A549 (cell line): ENCODE measurements around the gene SHANK2. TPM values are rescaled to one million over a fixed set of nuclear protein-coding genes. Genes with fewer than 3 reads are reported as not detected.

ENCODE experiments used
- ATAC-seq, 2 experiments: fragments of 200-7000 bp in 1 of 2; fragments of >200 bp in 1 of 2; cut with Nextera tagmentation in 1 of 2; cut with Tn5 transposase in 1 of 2; 3 replicates each; pipeline versions ENCODE4 v1.8.0 to v1.9.1; 2018 to 2020; ENCODE audit warnings: mild to moderate bottlenecking in 1 of 2, moderate library complexity in 1 of 2
- CTCF ChIA-PET: fragments of 300-600 bp; sonication (Branson Sonifier 250); formaldehyde crosslinking; extraction: SDS; loops from one replicate; lab custom pipeline; 2021; ENCODE audit warnings: antibody characterized with exemption, inconsistent platforms; lab: Yijun Ruan, JAX
- POLR2A ChIA-PET: fragments of 350-600 bp; formaldehyde crosslinking; extraction: SDS; loops from one replicate; lab custom pipeline; 2021; ENCODE audit warnings: antibody characterized with exemption, inconsistent platforms; lab: Yijun Ruan, JAX
- DNase-seq, 2 experiments: peaks; one replicate each; pipeline versions ENCODE4 v3.0.0 to v3.0.0-alpha.2; 2011 to 2016; ENCODE audit warnings: low read depth in 1 of 2, low spot score in 1 of 2
- FAIRE-seq: peaks from 2 replicates; lab custom pipeline; 2011; peaks lifted over from hg19 to GRCh38; lab: Jason Lieb, UNC
- H3K27ac ChIP-seq, 2 experiments: fragments of >200 bp; sonication (Bioruptor Twin); formaldehyde crosslinking; 3 replicates each; pipeline ENCODE4 v1.5.1; 2016 to 2017
- H3K4me1 ChIP-seq: fragments of >200 bp; sonication (Bioruptor Twin); formaldehyde crosslinking; 3 replicates; pipeline ENCODE4 v1.6.1; 2016
- H3K4me2 ChIP-seq: fragments of >200 bp; sonication (Bioruptor Twin); formaldehyde crosslinking; 3 replicates; pipeline ENCODE4 v1.6.1; 2016
- H3K4me3 ChIP-seq: fragments of >200 bp; sonication (Bioruptor Twin); formaldehyde crosslinking; 3 replicates; pipeline ENCODE4 v1.5.1; 2016
- H3K9me3 ChIP-seq: fragments of >200 bp; sonication (Bioruptor Twin); formaldehyde crosslinking; 3 replicates; pipeline ENCODE4 v1.6.1; 2016
- BHLHE40 ChIP-seq: IDR thresholded peaks from 2 replicates; pipeline ENCODE4 v1.6.1; 2012; ENCODE audit warnings: low read depth, low read length, inconsistent platforms
- CBX2 ChIP-seq: fragments of 200-600 bp; sonication (generic); IDR thresholded peaks from 2 replicates; pipeline ENCODE4 v1.6.1; 2016; ENCODE audit warnings: low read depth, mild to moderate bottlenecking, borderline replicate concordance
- ESRRA ChIP-seq: fragments of 150-350 bp; IDR thresholded peaks from 2 replicates; pipeline ENCODE4 v1.6.1; 2014; ENCODE audit warnings: mild to moderate bottlenecking, low read length, borderline replicate concordance
- FOSB ChIP-seq: fragments of 250-450 bp; sonication (Bioruptor Pico); IDR thresholded peaks from 2 replicates; pipeline ENCODE4 v1.5.0; 2020; ENCODE audit warnings: mild to moderate bottlenecking, moderate library complexity
- FOSL2 ChIP-seq, 2 experiments: fragments of 450-650 bp in 1 of 2; fragments of >200 bp in 1 of 2; sonication (Bioruptor Twin) in 1 of 2; formaldehyde crosslinking; IDR thresholded peaks; 2 replicates each; pipeline versions ENCODE4 v1.5.0 to v1.6.1; 2016 to 2020; ENCODE audit warnings: mild to moderate bottlenecking in 1 of 2, moderate library complexity in 1 of 2
- GATA3 ChIP-seq: IDR thresholded peaks from 2 replicates; pipeline ENCODE4 v1.6.1; 2012; ENCODE audit warnings: borderline replicate concordance
- HEYL ChIP-seq: fragments of 250-450 bp; sonication (Bioruptor Pico); IDR thresholded peaks from 2 replicates; pipeline ENCODE4 v1.8.0; 2021; ENCODE audit warnings: mild to moderate bottlenecking, moderate library complexity
- HOXB5 ChIP-seq: fragments of 250-450 bp; sonication (Bioruptor Pico); IDR thresholded peaks from 2 replicates; pipeline ENCODE4 v1.5.0; 2020; ENCODE audit warnings: mild to moderate bottlenecking, moderate library complexity
- JUN ChIP-seq, 2 experiments: fragments of >200 bp; sonication (Bioruptor Twin); formaldehyde crosslinking; IDR thresholded peaks; 2 replicates in 1 of 2; 3 replicates in 1 of 2; pipeline ENCODE4 v1.6.1; 2016 to 2017
- JUNB ChIP-seq: fragments of >200 bp; sonication (Bioruptor Twin); formaldehyde crosslinking; IDR thresholded peaks from 2 replicates; pipeline ENCODE4 v1.6.1; 2016
- KDM5A ChIP-seq: fragments of 200-600 bp; sonication (generic); IDR thresholded peaks from 2 replicates; pipeline ENCODE4 v1.6.1; 2016; ENCODE audit warnings: antibody characterized with exemption, mild to moderate bottlenecking
- MAZ ChIP-seq: fragments of 150-350 bp; IDR thresholded peaks from 2 replicates; pipeline ENCODE4 v1.6.1; 2014; ENCODE audit warnings: antibody characterized with exemption, low read depth, low read length, borderline replicate concordance
- MYC ChIP-seq: IDR thresholded peaks from 2 replicates; pipeline ENCODE4 v1.6.1; 2012; ENCODE audit warnings: mild to moderate bottlenecking, inconsistent platforms, low read length, improper control_type of control experiment, borderline replicate concordance
- NPAS2 ChIP-seq: fragments of 250-450 bp; sonication (Bioruptor Pico); IDR thresholded peaks from 2 replicates; pipeline ENCODE4 v1.8.0; 2022; ENCODE audit warnings: mild to moderate bottlenecking, moderate library complexity, borderline replicate concordance
- NR3C1 ChIP-seq: fragments of >200 bp; sonication (Bioruptor Twin); formaldehyde crosslinking; IDR thresholded peaks from 3 replicates; pipeline ENCODE4 v1.6.1; 2017
- POLR2AphosphoS2 ChIP-seq: conservative IDR thresholded peaks from 2 replicates; pipeline ENCODE4 v1.6.1; 2012; ENCODE audit warnings: low read length, improper control_type of control experiment, inconsistent platforms
- RAD21 ChIP-seq, 2 experiments: fragments of >200 bp in 1 of 2; sonication (Bioruptor Twin) in 1 of 2; formaldehyde crosslinking in 1 of 2; IDR thresholded peaks in 1 of 2; conservative IDR thresholded peaks in 1 of 2; 2 replicates in 1 of 2; 3 replicates in 1 of 2; pipeline ENCODE4 v1.6.1; 2012 to 2018; ENCODE audit warnings: inconsistent platforms in 1 of 2
- SMC3 ChIP-seq: fragments of >200 bp; sonication (Bioruptor Twin); formaldehyde crosslinking; IDR thresholded peaks from 3 replicates; pipeline ENCODE4 v1.6.1; 2018; ENCODE audit warnings: inconsistent platforms
- SREBF2 ChIP-seq: fragments of 450-650 bp; IDR thresholded peaks from 2 replicates; pipeline ENCODE4 v1.6.1; 2014; ENCODE audit warnings: mild to moderate bottlenecking, moderate library complexity
- TFCP2L1 ChIP-seq: fragments of 250-450 bp; sonication (Bioruptor Pico); IDR thresholded peaks from 2 replicates; pipeline ENCODE4 v1.5.0; 2021; ENCODE audit warnings: mild to moderate bottlenecking
- ZC3H11A ChIP-seq: fragments of 450-650 bp; IDR thresholded peaks from 2 replicates; pipeline ENCODE4 v1.6.1; 2014; ENCODE audit warnings: antibody characterized with exemption, mild to moderate bottlenecking
- ZFP36 ChIP-seq: fragments of 450-650 bp; IDR thresholded peaks from 2 replicates; pipeline ENCODE4 v1.6.1; 2014; ENCODE audit warnings: borderline replicate concordance; ENCODE audit not compliant: partially characterized antibody
- ZNF302 ChIP-seq: fragments of 250-450 bp; sonication (Bioruptor Pico); IDR thresholded peaks from 2 replicates; pipeline ENCODE4 v1.9.0; 2021; ENCODE audit warnings: inconsistent platforms, mild to moderate bottlenecking, moderate library complexity
- ZSCAN20 ChIP-seq: fragments of 250-450 bp; sonication (Bioruptor Pico); IDR thresholded peaks from 2 replicates; pipeline ENCODE4 v1.8.0; 2022; ENCODE audit warnings: mild to moderate bottlenecking, moderate library complexity
- WGBS: methylation state at CpG from one replicate; pipeline ENCODE4 v1.1.6; 2017; ENCODE audit errors: missing lambda C conversion rate; 5-methylcytosine and 5-hydroxymethylcytosine counted together
- polyA plus RNA-seq, 4 experiments: library from polyadenylated mRNA; depleted of rRNA in 3 of 4; stranded (reverse); fragments of >200 nt; fragmentation: RNase III in 1 of 4; extraction: RNeasy Plus Mini Kit Qiagen cat#74134 plus additional on column Dnase treatment in 1 of 4; gene quantifications; 2 replicates in 3 of 4; 3 replicates in 1 of 4; pipeline ENCODE4 v1.2.3, GENCODE V29; 2011 to 2017
- TF ChIP-seq, protein P1 (sequence below): fragments of 450-650 bp; IDR thresholded peaks from 2 replicates; pipeline ENCODE4 v1.6.1; 2014; ENCODE audit warnings: antibody characterized with exemption
- TF ChIP-seq, protein P2 (sequence below): fragments of 200-600 bp; sonication (generic); IDR thresholded peaks from 2 replicates; pipeline ENCODE4 v1.6.1; 2016; ENCODE audit warnings: antibody characterized with exemption, mild to moderate bottlenecking, moderate library complexity
- TF ChIP-seq, protein P3 (sequence below): fragments of 250-450 bp; sonication (Bioruptor Pico); IDR thresholded peaks from 2 replicates; pipeline ENCODE4 v1.5.0; 2021; ENCODE audit warnings: mild to moderate bottlenecking, moderate library complexity, borderline replicate concordance
- TF ChIP-seq, protein P4 (sequence below): fragments of 250-450 bp; sonication (Bioruptor Pico); IDR thresholded peaks from 2 replicates; pipeline ENCODE4 v1.5.0; 2020; ENCODE audit warnings: low read depth, mild to moderate bottlenecking, moderate library complexity
- TF ChIP-seq, protein P5 (sequence below): IDR thresholded peaks from 2 replicates; pipeline ENCODE4 v1.6.1; 2012

Gene SHANK2
- polyA plus RNA-seq, 2 of the 4 experiments (the other 2 are of a cell fraction): 5.3 to 7.6 TPM

- peaks cover 10% of the 10 kb centered on the region for H3K9me3 ChIP-seq
- ATAC-seq (peak; percentile 17 to 38; a peak in 1 of 6 replicates), FAIRE-seq (no peak), DNase-seq (no peak)
- H3K4me2 ChIP-seq: peak overlapping the region; percentile 11; the same call in 1 of the 3 replicates
- 25% methylated on average over 4 of the region's 4 CpGs for WGBS
- POLR2A ChIA-PET: interaction anchor here (0.5 kb wide), 1 partner anchor 36 kb away, joined by 3 read pairs; no protein-coding TSS in a partner anchor
- no peak overlapping the region for H3K4me3 ChIP-seq
- H3K4me1 ChIP-seq: peaks cover 11% of the 10 kb centered on the region
- CTCF ChIA-PET: interaction anchor here (0.6 to 3.6 kb wide), 4 partner anchors 11 to 116 kb away, joined by 3 to 16 read pairs (median 4); partner anchors contain the start of gene SHANK2
- TF ChIP-seq, protein P1, sequence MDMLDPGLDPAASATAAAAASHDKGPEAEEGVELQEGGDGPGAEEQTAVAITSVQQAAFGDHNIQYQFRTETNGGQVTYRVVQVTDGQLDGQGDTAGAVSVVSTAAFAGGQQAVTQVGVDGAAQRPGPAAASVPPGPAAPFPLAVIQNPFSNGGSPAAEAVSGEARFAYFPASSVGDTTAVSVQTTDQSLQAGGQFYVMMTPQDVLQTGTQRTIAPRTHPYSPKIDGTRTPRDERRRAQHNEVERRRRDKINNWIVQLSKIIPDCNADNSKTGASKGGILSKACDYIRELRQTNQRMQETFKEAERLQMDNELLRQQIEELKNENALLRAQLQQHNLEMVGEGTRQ: no peak
- TF ChIP-seq MYC: no peak
- TF ChIP-seq SMC3: no peak
- no peak for TF ChIP-seq ZNF302 (CRISPR knock-in tag)
- TF ChIP-seq BHLHE40: no peak
- TF ChIP-seq NR3C1: no peak
- TF ChIP-seq JUNB: no peak
- TF ChIP-seq ZSCAN20 (CRISPR knock-in tag): no peak
- TF ChIP-seq FOSB: no peak
- TF ChIP-seq SREBF2: no peak
- no peak for TF ChIP-seq JUN (IDR thresholded peaks at IDR 0.05)
- no peak for TF ChIP-seq POLR2AphosphoS2
- no peak for TF ChIP-seq HOXB5
- TF ChIP-seq TFCP2L1 (CRISPR knock-in tag): no peak
- no peak for TF ChIP-seq HEYL
- TF ChIP-seq KDM5A: no peak
- no peak for TF ChIP-seq ESRRA
- TF ChIP-seq, protein P2, sequence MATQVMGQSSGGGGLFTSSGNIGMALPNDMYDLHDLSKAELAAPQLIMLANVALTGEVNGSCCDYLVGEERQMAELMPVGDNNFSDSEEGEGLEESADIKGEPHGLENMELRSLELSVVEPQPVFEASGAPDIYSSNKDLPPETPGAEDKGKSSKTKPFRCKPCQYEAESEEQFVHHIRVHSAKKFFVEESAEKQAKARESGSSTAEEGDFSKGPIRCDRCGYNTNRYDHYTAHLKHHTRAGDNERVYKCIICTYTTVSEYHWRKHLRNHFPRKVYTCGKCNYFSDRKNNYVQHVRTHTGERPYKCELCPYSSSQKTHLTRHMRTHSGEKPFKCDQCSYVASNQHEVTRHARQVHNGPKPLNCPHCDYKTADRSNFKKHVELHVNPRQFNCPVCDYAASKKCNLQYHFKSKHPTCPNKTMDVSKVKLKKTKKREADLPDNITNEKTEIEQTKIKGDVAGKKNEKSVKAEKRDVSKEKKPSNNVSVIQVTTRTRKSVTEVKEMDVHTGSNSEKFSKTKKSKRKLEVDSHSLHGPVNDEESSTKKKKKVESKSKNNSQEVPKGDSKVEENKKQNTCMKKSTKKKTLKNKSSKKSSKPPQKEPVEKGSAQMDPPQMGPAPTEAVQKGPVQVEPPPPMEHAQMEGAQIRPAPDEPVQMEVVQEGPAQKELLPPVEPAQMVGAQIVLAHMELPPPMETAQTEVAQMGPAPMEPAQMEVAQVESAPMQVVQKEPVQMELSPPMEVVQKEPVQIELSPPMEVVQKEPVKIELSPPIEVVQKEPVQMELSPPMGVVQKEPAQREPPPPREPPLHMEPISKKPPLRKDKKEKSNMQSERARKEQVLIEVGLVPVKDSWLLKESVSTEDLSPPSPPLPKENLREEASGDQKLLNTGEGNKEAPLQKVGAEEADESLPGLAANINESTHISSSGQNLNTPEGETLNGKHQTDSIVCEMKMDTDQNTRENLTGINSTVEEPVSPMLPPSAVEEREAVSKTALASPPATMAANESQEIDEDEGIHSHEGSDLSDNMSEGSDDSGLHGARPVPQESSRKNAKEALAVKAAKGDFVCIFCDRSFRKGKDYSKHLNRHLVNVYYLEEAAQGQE: no peak
- no peak for TF ChIP-seq CBX2
- H3K27ac ChIP-seq: 0 out of 6 replicates have a peak overlapping the region, but pooled peaks of 1 of the 2 experiments have one; percentile 8
Observed at GRCh38 chr11:71263386-71263785, 11.0 kb upstream of the SHANK2 start.

- Histone ChIP-seq H3K4me2 (no peak overlapping the region), H3K9me3 (peaks cover 16% of the 10 kb centered on the region), H3K4me1 (peaks cover 16% of the 10 kb centered on the region), H3K4me3 (no peak overlapping the region), H3K27ac (peak overlapping the region; percentile 10 to 99; a peak in 3 of 6 replicates)
- DNase-seq: no peak
- 91% methylated on average over 11 of the region's 11 CpGs for whole genome bisulfite sequencing
- ATAC-seq: no peak
- POLR2A ChIA-PET: no interaction called here
- FAIRE-seq: no peak
- CTCF ChIA-PET: interaction anchor here (1.1 kb wide), 1 partner anchor 117 kb away, joined by 3 read pairs; no protein-coding TSS in a partner anchor
- TF ChIP-seq RAD21 (conservative IDR thresholded peaks at IDR 0.05 in 1 of 2, IDR thresholded peaks at IDR 0.05 in 1 of 2): no peak
- TF ChIP-seq, protein P3, sequence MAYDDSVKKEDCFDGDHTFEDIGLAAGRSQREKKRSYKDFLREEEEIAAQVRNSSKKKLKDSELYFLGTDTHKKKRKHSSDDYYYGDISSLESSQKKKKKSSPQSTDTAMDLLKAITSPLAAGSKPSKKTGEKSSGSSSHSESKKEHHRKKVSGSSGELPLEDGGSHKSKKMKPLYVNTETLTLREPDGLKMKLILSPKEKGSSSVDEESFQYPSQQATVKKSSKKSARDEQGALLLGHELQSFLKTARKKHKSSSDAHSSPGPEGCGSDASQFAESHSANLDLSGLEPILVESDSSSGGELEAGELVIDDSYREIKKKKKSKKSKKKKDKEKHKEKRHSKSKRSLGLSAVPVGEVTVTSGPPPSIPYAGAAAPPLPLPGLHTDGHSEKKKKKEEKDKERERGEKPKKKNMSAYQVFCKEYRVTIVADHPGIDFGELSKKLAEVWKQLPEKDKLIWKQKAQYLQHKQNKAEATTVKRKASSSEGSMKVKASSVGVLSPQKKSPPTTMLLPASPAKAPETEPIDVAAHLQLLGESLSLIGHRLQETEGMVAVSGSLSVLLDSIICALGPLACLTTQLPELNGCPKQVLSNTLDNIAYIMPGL (CRISPR knock-in tag): no peak
- TF ChIP-seq FOSL2 (IDR thresholded peaks at IDR 0.05): no peak
- no peak for TF ChIP-seq FOSL2 (CRISPR knock-in tag; IDR thresholded peaks at IDR 0.05)
- TF ChIP-seq ZC3H11A: no peak
- TF ChIP-seq NPAS2 (CRISPR knock-in tag): no peak
- TF ChIP-seq SREBF2: no peak
- TF ChIP-seq GATA3: no peak
- no peak for TF ChIP-seq MAZ
- no peak for TF ChIP-seq ZFP36
- no peak for TF ChIP-seq POLR2AphosphoS2
- TF ChIP-seq, protein P4, sequence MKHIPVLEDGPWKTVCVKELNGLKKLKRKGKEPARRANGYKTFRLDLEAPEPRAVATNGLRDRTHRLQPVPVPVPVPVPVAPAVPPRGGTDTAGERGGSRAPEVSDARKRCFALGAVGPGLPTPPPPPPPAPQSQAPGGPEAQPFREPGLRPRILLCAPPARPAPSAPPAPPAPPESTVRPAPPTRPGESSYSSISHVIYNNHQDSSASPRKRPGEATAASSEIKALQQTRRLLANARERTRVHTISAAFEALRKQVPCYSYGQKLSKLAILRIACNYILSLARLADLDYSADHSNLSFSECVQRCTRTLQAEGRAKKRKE (CRISPR knock-in tag): no peak
- TF ChIP-seq, protein P1: no peak
- TF ChIP-seq, protein P5, sequence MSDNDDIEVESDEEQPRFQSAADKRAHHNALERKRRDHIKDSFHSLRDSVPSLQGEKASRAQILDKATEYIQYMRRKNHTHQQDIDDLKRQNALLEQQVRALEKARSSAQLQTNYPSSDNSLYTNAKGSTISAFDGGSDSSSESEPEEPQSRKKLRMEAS: no peak
Observed at GRCh38 chr11:71255800-71256479, 3.6 kb upstream of the SHANK2 start.
